ENCODE measurements around the gene TRRAP.

TRRAP gene

DNA sequence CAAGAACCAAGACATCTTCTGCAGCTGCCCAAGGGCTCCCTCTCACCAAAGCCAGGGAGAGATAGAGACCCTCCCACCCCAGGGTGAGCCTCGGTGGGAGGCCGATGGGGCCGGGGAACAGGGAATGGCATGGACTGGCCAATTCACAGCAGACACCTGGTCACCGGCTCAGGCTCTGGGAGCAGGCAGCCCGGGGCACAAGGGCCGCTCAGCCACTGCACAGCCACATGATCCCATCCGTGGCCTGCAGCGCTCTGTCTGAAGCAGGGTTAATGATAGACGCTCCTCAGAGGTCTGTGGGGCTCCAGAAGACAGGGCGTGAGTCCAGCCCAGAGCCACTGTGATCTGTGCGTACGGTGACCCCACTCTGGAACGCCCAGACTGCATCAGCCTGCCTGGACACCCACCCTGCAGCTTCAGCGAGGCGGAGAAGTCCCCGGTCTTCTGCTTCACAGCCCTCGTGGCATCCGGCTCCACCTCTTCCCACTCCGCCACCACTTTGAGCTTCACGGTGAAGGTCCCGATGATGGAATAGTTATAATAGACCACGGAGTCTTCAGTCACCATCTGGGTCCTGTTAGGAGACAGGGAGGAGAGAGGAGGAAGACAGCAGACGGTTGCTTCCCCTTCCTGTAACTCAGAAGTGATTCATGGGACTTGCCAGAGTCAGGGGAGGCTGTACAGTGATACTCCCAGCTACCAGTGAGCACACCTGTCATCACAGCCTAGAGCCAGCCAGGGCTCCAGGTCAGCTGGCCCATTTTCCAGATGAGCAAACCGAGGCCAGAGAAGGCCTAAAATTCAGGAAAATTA lies 22.5 kb upstream of the TRRAP start:
- in situ Hi-C loops (cut with MboI; ENCODE audit: low sequenced_read_pairs, unreplicated experiment), result no loop called here
- DNase-seq (ENCODE audit: low spot score), result no peak
- TF ChIP-seq, protein P1, sequence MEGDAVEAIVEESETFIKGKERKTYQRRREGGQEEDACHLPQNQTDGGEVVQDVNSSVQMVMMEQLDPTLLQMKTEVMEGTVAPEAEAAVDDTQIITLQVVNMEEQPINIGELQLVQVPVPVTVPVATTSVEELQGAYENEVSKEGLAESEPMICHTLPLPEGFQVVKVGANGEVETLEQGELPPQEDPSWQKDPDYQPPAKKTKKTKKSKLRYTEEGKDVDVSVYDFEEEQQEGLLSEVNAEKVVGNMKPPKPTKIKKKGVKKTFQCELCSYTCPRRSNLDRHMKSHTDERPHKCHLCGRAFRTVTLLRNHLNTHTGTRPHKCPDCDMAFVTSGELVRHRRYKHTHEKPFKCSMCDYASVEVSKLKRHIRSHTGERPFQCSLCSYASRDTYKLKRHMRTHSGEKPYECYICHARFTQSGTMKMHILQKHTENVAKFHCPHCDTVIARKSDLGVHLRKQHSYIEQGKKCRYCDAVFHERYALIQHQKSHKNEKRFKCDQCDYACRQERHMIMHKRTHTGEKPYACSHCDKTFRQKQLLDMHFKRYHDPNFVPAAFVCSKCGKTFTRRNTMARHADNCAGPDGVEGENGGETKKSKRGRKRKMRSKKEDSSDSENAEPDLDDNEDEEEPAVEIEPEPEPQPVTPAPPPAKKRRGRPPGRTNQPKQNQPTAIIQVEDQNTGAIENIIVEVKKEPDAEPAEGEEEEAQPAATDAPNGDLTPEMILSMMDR (IDR thresholded peaks at IDR 0.05; ENCODE audit: borderline replicate concordance, control extremely low read depth, extremely low read depth, insufficient read depth, missing control alignments), result no peak

DNA sequence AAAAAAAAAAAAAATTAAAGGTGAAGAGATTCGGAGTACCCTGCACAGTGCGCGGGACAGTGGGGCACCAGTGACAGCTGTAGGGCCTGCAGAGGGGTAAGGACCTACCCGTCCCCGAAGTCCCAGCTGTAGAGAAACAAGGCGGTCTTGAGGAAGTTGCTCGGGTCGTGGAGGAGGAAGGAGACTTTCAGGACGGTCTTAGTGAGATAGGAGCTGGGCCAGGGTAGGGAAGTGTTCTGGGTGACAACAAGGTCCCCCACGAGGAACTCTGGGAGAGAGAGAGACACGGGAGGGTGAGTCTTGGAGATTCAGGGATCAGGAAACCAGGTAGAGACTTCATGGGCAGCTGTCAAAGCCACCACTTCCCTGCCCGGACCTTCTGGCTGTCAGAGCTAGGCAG lies 18.3 kb upstream of the TRRAP start:
- TF ChIP-seq, protein P1 (IDR thresholded peaks at IDR 0.05; ENCODE audit: borderline replicate concordance, control extremely low read depth, extremely low read depth, insufficient read depth, missing control alignments), result no peak
- no peak for DNase-seq (ENCODE audit: low spot score)
- in situ Hi-C loops (cut with MboI; ENCODE audit: low sequenced_read_pairs, unreplicated experiment), result no loop called here

DNA sequence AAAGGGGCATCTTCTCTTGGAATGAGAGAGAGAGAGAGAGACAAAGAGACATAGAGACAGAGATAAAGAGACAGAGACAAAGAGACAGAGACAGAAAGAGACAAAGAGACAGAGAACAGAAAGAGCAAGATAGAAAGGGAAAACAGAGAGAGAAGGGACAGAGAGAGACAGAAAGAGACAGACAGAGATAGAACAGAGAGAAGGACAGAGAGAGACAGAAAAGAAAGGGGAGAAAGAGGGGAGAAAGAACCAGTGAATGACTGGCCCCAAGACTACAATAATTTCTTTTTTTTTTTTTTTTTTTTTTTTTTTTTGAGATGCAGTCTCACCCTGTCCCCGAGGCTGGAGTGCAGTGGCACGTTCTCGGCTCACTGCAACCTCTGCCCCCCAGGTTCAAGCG lies 16.1 kb upstream of the TRRAP start:
- TF ChIP-seq, protein P1 (IDR thresholded peaks at IDR 0.05; ENCODE audit: borderline replicate concordance, control extremely low read depth, extremely low read depth, insufficient read depth, missing control alignments), result no peak
- in situ Hi-C loops (cut with MboI; ENCODE audit: low sequenced_read_pairs, unreplicated experiment), result no loop called here

DNA sequence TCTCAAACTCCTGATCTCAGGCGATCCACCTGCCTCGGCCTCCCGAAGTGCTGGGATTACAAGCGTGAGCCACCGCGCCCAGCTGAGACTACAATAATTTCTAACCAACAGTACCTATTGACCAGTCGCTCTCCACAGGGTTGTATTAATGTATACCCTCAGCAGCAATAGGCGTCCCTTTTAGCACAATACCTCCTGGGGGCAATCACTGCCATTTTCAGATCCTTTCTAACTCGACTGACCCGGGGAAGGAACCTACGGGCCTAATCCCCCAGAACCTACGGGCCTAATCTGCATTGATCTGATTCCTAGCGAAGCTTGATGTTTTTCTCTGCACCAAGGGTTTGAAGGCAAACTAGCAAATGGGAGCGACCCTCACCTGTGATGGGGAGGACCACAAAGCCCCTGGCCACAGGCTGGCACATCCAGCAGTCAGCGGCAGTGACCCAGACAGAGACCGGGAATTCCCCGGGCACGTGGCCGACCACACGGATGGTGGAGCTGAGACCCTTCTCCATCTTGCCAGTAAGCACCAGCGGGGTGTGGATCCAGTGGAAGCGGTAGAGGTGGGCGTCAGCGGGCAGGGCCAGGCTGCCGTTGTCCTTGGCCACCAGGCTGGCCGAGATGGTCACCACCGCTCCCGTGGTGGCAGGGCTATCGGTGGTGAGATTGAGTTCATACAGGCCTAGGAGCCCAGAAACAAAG lies 15.5 kb upstream of the TRRAP start:
- TF ChIP-seq, protein P1 (IDR thresholded peaks at IDR 0.05; ENCODE audit: borderline replicate concordance, control extremely low read depth, extremely low read depth, insufficient read depth, missing control alignments), result no peak
- in situ Hi-C loops (cut with MboI; ENCODE audit: low sequenced_read_pairs, unreplicated experiment), result no loop called here
- DNase-seq (ENCODE audit: low spot score), result no peak

More for the DNA sequence above, 16.1 kb upstream of the TRRAP start:
- DNase-seq (ENCODE audit: low spot score), result no peak

DNA sequence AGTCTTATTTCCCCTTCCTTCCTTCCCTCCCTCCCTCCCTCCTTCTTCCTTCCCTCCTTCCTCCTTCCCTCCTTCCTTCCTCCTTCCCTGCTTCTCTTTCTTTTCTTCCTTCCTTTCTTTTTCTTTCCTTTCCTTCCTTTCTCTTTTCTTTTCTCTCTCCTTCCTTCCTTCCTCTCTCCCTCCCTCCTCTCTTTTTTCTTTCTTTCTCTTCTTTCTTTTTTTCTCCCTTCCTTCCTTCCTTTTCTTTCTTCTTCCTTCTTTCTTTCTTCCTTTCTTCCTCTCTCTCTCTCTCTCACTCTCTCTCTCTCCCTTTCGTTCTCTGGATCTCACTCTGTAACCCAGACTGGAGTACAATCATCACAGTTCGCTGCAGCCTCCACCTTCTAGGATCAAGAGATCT lies 14.7 kb upstream of the TRRAP start:
- in situ Hi-C loops (cut with MboI; ENCODE audit: low sequenced_read_pairs, unreplicated experiment), result no loop called here
- TF ChIP-seq, protein P1 (IDR thresholded peaks at IDR 0.05; ENCODE audit: borderline replicate concordance, control extremely low read depth, extremely low read depth, insufficient read depth, missing control alignments), result no peak
- no peak for DNase-seq (ENCODE audit: low spot score)

DNA sequence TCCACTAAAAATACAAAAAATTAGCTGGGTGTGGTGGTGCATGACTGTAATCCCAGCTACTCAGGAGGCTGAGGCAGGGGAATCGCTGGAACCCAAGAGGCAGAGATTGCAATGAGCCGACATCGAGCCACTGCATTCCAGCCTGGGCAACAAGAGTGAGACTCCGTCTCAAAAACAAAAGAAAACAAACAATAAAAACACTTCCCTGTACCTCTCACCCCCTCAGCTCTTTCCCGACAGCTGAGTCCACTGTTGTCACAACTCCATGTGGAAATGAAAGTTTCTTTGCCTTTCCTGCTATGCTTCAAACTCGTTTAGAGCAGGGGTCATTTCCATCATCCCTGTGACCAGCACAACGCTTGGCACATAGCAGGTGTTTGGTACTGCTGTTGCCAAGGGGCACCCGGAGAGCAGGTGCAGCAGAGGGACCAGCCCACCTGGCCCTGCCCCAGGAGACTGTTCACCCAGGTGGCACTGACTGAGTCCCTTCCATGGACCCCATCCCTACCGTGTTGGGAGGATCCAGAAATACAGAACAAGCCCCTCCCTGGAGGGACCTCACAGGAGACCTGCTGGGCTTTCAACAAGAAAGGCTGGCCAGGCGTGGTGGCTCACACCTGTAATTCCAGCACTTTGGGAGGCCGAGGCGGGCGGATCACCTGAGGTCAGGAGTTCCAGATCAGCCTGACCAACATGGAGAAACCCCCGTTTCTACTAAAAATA lies 13.4 kb upstream of the TRRAP start:
- TF ChIP-seq, protein P1 (IDR thresholded peaks at IDR 0.05; ENCODE audit: borderline replicate concordance, control extremely low read depth, extremely low read depth, insufficient read depth, missing control alignments), result no peak
- DNase-seq (ENCODE audit: low spot score), result no peak
- in situ Hi-C loops (cut with MboI; ENCODE audit: low sequenced_read_pairs, unreplicated experiment), result no loop called here
